Measurements from ENCODE around the gene HDAC9.

- TF ChIP-seq, protein P1, sequence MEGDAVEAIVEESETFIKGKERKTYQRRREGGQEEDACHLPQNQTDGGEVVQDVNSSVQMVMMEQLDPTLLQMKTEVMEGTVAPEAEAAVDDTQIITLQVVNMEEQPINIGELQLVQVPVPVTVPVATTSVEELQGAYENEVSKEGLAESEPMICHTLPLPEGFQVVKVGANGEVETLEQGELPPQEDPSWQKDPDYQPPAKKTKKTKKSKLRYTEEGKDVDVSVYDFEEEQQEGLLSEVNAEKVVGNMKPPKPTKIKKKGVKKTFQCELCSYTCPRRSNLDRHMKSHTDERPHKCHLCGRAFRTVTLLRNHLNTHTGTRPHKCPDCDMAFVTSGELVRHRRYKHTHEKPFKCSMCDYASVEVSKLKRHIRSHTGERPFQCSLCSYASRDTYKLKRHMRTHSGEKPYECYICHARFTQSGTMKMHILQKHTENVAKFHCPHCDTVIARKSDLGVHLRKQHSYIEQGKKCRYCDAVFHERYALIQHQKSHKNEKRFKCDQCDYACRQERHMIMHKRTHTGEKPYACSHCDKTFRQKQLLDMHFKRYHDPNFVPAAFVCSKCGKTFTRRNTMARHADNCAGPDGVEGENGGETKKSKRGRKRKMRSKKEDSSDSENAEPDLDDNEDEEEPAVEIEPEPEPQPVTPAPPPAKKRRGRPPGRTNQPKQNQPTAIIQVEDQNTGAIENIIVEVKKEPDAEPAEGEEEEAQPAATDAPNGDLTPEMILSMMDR (IDR thresholded peaks at IDR 0.05) = no peak
- TF ChIP-seq POLR2A (IDR thresholded peaks at IDR 0.05) = no peak
These were observed 285.4 kb downstream of the HDAC9 start for GRCh38 chr7:18780938-18781337.
